ENCODE results near the gene ENTPD8.
"Not testable (repeated sequence)": the region's sequence is repeated elsewhere in the genome, so short reads cannot be mapped to it uniquely, and the experiment has no call there.

The ENTPD8 gene

GRCh38 chr9:137477778-137478612 is 36.8 kb upstream of the ENTPD8 start:
- no peak for DNase-seq (ENCODE audit: low read depth, low spot score)
- H3K27ac ChIP-seq = no peak overlapping the region

DNA sequence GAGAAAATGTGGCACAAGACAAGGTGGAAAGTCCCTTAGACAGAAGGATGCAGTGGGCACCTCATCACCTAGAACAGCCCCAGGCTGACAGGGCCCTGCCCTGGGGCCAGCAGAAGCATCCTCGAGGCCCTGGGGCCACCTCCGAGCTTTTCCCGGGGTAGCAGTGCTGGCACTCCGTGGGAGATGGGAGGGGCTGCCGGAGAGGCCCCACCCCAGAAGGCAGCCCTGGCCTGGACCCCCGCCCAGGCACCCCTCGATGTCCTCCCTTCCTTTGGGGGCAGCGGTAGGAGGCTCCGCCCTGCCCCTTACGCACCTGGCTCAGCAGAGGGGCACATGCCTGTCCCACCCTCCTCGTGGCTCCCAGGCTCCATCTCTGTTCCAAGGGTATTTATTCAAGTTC is 35.7 kb upstream of the ENTPD8 start:
- no peak for DNase-seq (ENCODE audit: low read depth, low spot score)
- no peak overlapping the region for H3K27ac ChIP-seq

DNA sequence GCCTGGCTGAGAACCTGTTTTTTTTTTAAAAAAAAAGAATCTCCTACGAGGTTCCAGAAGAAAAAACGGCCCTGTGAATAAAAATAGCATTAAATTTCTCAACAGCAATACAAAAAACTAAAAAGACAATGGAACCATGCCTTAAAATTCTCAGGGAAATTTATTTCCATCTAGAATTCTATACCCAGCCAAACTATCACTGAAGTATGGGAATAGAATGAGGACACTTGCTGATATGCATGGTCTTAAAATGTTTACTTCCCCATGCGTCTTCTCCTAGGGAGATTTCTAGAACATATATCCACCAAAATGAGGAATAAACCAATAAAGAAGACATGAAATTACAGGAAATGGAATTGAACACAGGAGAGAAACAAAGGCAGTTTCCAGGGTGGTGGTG is 34.5 kb upstream of the ENTPD8 start:
- H3K27ac ChIP-seq = no peak overlapping the region
- no peak for DNase-seq (ENCODE audit: low read depth, low spot score)

GRCh38 chr9:137474271-137474670 is 33.1 kb upstream of the ENTPD8 start:
- no peak overlapping the region for H3K27ac ChIP-seq
- no peak for DNase-seq (ENCODE audit: low read depth, low spot score)

DNA sequence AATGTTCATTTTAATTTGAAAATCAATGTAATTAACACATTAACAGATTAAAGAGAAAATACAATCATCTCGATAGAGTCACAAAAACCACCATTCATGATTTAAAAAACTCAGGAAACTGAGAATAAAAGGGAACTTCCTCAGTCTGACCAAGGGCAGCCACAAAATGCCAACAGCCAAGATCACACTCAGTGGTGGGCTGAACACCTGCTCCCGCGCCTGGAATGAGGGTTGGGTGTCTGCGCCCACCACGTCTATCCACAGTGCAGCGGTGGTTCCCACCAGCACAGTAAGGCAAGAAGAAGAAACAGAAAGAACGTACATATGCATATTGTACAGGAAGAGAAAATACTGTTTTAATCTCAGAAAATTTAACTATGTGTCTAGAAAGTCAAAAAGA is 29.6 kb upstream of the ENTPD8 start:
- DNase-seq (ENCODE audit: low read depth, low spot score) = no peak

DNA sequence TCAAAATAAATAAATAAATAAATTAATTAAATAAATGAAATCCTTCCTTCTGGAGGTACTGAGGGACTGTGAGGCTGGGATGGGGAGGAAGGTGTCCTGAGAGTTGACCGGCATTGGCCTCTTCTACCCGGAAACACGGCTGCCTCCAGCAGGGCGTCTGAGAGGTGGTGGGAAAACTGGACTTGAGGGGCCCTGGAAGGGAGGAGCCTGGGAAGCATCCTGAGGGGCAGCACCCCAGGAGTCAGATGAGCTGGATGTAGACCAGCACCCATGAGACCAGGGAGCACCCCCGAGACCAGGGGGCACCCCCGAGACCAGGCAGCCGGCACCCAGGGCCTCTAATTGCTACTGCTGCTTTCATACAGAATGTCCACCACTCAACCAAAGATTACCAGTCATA is 26.7 kb upstream of the ENTPD8 start:
- no peak for DNase-seq (ENCODE audit: low read depth, low spot score)
- no peak overlapping the region for H3K27ac ChIP-seq

More for the DNA sequence above, 29.6 kb upstream of the ENTPD8 start:
- no peak overlapping the region for H3K27ac ChIP-seq

GRCh38 chr9:137467161-137467581 is 26.0 kb upstream of the ENTPD8 start:
- DNase-seq (ENCODE audit: low read depth, low spot score) = no peak
- no peak overlapping the region for H3K27ac ChIP-seq

GRCh38 chr9:137466389-137467085 is 25.4 kb upstream of the ENTPD8 start:
- not testable (repeated sequence) for DNase-seq (ENCODE audit: low read depth, low spot score); H3K27ac ChIP-seq

GRCh38 chr9:137465720-137466388 is 24.7 kb upstream of the ENTPD8 start:
- H3K27ac ChIP-seq = no peak overlapping the region
- no peak for DNase-seq (ENCODE audit: low read depth, low spot score)

DNA sequence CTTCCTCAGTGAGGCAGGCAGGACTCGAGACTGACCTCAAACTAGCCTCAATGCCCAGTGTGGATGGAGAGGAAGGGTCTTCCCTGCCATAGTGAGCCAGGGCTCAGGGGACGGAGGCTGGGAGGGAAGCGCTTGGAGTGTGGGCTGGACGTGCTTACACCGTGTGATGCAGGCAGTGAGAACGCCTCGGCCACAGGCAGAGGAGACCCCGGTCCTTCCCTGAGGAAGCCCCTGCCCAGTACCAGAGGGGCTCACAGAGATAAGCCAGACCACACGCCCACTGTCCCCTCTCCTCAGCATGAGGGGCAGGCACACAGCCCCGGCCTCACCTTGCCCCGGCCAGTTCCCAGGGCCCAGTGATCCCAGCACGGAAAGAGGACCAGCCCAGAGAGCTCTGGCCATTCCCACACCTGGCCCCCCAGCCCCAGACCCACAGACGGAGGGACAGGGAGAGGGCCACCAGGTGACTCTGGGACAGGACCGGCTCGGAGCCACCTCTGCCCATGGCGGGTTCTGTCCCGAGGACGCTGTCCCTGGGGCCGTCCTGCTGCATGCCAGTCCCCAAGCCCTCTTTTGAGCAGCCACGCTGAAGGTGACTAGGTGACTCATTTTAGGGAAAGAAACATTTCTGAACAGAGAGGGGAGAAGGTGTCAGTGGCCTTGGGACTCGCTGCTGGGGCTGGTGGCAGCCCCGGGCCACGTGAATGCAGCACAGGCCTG is 24.0 kb upstream of the ENTPD8 start:
- no peak for DNase-seq (ENCODE audit: low read depth, low spot score)
- H3K27ac ChIP-seq = no peak overlapping the region

GRCh38 chr9:137464291-137464999 is 23.3 kb upstream of the ENTPD8 start:
- H3K27ac ChIP-seq = no peak overlapping the region
- no peak for DNase-seq (ENCODE audit: low read depth, low spot score)

DNA sequence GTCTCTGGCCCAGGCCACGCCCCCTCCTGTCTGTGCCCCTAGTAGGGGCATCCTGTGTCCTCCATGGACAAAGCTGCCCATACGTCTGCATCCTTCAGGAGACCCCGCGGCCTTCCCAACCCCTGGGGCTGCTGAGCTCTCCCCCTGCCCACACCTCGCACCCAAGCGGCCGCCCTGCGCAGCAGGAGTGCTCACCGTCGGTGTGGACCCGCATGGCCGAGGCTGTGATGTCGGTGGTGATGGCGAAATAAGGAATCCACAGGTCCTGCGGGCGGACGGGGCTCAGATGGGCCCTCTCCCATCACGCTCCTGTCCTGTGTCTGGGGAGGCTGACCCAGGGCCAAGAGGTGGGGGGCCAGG is 22.8 kb upstream of the ENTPD8 start:
- H3K27ac ChIP-seq = no peak overlapping the region
- DNase-seq (ENCODE audit: low read depth, low spot score) = no peak

DNA sequence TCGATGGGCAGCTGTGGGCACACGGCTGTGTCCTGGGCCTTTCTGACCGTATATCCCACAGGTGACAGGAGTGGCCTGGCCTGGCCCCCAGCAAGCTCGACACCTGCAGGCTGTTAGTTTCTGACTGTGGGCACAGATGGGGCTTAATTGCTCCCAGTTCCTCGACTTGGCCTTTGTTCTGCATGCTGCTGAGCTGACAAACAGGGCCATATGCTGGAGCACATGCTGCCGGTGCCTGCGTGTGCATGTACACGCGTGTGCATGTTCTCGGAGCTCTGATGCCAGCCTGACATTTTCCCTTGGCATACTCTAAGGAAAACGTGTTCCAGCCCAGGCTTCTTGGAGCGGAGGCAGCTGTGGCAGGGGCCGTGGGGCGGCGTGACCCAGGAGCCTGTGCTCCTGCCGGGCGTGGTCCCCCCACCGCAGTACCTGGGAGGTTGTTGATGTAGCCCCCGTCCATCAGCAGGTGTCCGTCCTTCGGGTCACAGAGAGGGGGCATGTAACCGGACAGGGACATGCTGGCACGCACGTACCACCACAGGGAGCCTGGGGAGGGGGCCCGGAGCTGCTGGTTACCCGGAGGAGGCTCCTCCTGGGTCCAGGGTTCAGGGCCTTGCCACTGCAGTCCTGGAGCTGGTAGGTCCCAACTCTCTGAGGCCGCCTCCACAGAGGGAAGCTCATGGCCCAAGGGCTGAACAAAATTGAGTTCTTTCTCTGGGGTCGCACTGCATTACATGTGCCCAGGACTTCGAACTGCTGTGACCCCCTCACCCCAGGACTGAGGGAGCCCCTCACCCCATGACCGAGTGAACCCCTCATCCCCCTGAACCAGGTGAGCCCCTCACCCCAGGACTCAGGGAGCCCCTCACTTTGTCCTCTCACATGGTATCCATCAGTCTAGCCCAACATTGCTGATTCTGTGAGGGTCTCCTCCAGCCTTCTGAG is 22.1 kb upstream of the ENTPD8 start:
- no peak for DNase-seq (ENCODE audit: low read depth, low spot score)
- no peak overlapping the region for H3K27ac ChIP-seq

GRCh38 chr9:137462396-137462985 is 21.3 kb upstream of the ENTPD8 start:
- no peak overlapping the region for H3K27ac ChIP-seq

DNA sequence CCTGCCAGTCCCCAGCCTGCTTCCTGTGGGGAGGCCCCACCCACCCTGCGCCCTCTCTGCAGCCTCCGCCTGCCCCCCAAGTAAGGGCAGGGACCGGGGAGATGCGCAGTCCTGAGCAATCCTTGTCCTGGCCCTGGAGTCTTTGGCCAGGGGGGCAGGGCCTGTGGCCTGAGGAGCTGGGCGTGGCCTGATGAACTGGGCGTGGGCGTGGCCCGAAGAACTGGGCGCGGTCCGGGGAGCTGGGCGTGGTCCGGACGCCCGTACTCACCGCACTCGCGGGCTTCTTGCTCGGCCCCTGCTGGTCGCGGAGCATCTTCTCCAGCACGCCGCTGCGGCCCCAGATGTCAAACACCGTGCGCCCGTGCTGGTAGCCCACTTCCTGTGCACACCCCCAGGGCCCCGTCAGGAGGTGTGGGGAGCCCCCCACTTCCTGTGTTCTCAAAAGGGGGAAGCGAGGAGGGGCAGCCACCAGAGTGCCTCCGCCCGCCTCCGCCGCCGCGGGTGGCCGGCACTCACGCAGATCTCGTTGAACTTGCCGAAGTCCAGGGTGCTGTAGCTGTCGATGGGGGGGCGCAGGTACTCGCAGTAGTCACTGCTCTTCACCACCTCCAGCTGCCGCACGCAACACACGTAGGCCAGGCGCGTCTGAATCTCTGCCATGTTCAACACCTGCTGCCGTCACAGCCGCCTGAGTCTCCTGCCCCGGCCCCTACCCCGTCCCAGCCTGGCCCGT is 20.7 kb upstream of the ENTPD8 start:
- no peak for DNase-seq (ENCODE audit: low read depth, low spot score)
- no peak overlapping the region for H3K27ac ChIP-seq

More at GRCh38 chr9:137462396-137462985, 21.3 kb upstream of the ENTPD8 start:
- DNase-seq (ENCODE audit: low read depth, low spot score) = no peak

DNA sequence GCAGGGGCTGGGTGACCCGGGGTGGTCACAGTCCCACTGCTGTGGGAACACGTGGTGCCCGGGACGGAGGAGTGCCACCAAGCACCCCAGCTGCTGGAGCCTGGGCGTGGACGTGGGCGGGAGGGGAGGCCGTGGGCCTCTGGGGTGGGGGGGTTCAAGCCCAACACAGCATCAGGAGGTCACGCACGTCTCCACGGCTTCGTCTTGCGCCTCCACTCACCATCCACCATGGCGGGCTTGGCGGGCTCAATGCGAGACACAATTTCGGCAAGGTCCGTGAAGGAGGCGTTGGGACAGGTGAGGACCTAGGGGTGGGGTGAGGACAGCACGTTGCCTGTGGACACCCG is 20.1 kb upstream of the ENTPD8 start:
- DNase-seq (ENCODE audit: low read depth, low spot score) = no peak
- H3K27ac ChIP-seq = no peak overlapping the region

GRCh38 chr9:137460363-137461315 is 19.5 kb upstream of the ENTPD8 start:
- H3K27ac ChIP-seq = no peak overlapping the region
- DNase-seq (ENCODE audit: low read depth, low spot score) = no peak
